ENCODE data around the gene OR5M8.

OR5M8 gene

GRCh38 chr11:56491270-56491669, at the start of gene OR5M8:
Gene OR5M8, minus strand, starts transcription at chr11:56491370. Its CDS starts 0 bp downstream, at chr11:56491370.
- DNase-seq = no peak

- no peak for DNase-seq
Measured at GRCh38 chr11:56533054-56533740, 42.0 kb upstream of the OR5M8 start.

- DNase-seq = no peak
Measured at GRCh38 chr11:56531856-56532255, 40.7 kb upstream of the OR5M8 start.

- no peak for DNase-seq
Measured at GRCh38 chr11:56522008-56522407, 30.8 kb upstream of the OR5M8 start.

- no peak for DNase-seq
Measured at GRCh38 chr11:56513280-56513679, 22.1 kb upstream of the OR5M8 start.

GRCh38 chr11:56509439-56509838, 18.3 kb upstream of the OR5M8 start:
- DNase-seq = no peak

GRCh38 chr11:56497010-56497409, 5.8 kb upstream of the OR5M8 start:
- DNase-seq = no peak

GRCh38 chr11:56495117-56495516, 3.9 kb upstream of the OR5M8 start:
- DNase-seq = no peak

- no peak for DNase-seq
Measured at GRCh38 chr11:56486801-56487200, 4.4 kb downstream of the OR5M8 start.

- DNase-seq = no peak
Measured at GRCh38 chr11:56474729-56475235, 16.4 kb downstream of the OR5M8 start.

- DNase-seq = no peak
Measured at GRCh38 chr11:56473252-56473651, 17.9 kb downstream of the OR5M8 start, which contains the start of gene OR5M3. Gene OR5M3, minus strand, starts transcription at chr11:56473352. Its CDS starts 2,855 bp downstream, at chr11:56470497.

GRCh38 chr11:56457076-56457475, 34.1 kb downstream of the OR5M8 start:
- DNase-seq = no peak

GRCh38 chr11:56453521-56453920, 37.6 kb downstream of the OR5M8 start:
- no peak for DNase-seq

Data from activated effector memory CD4-positive, alpha-beta T cell treated with anti-CD3 and anti-CD28 coated beads, Interleukin-2, amount 50 U/mL, for 16 hours (primary cell).